ENCODE results near the gene PDE6B.

Gene PDE6B

GRCh38 chr4:712093-712492 is 86.7 kb downstream of the PDE6B start:
- no peaks in the 10 kb centered on the region for H3K9me2 ChIP-seq (replicated peaks; ENCODE audit: insufficient read depth, low read length)
- TF ChIP-seq CTCF (IDR thresholded peaks at IDR 0.05; ENCODE audit: insufficient read depth, low read length, poor library complexity, severe bottlenecking), result no peak
- no peak for TF ChIP-seq EZH2phosphoT487 (conservative IDR thresholded peaks at IDR 0.05; ENCODE audit: low read length)
- H3K27me3 ChIP-seq (ENCODE audit: low read length), result no peaks in the 10 kb centered on the region
- H3K4me3 ChIP-seq (ENCODE audit: insufficient read depth, low read length, poor library complexity, severe bottlenecking), result no peak overlapping the region
- no peak overlapping the region for H2AFZ ChIP-seq (ENCODE audit: low read depth, low read length, severe bottlenecking)
- no peak overlapping the region for H3K4me2 ChIP-seq (ENCODE audit: low read depth, low read length, poor library complexity, severe bottlenecking)
- no peaks in the 10 kb centered on the region for H3K9me3 ChIP-seq (ENCODE audit: insufficient read depth, low read length)
- H3K36me3 ChIP-seq (ENCODE audit: low read length), result no peaks in the 10 kb centered on the region
- H3K27ac ChIP-seq (ENCODE audit: low read depth, low read length), result no peak overlapping the region
- peaks cover 6% of the 10 kb centered on the region; the same call in 1 of the 2 replicates for H3F3A ChIP-seq (ENCODE audit: insufficient read depth)
- no peak overlapping the region for H3K9ac ChIP-seq (ENCODE audit: low read length)
- H4K20me1 ChIP-seq (ENCODE audit: low read depth, low read length), result no peaks in the 10 kb centered on the region; the same call in 1 of the 2 replicates
- H3K79me2 ChIP-seq (ENCODE audit: insufficient read depth, low read length), result peaks cover 76% of the 10 kb centered on the region

- Histone ChIP-seq H4K20me1 (ENCODE audit: low read depth, low read length) (no peaks in the 10 kb centered on the region; the same call in 1 of the 2 replicates), H3K9me2 (replicated peaks; ENCODE audit: insufficient read depth, low read length) (no peaks in the 10 kb centered on the region), H3K4me2 (ENCODE audit: low read depth, low read length, poor library complexity, severe bottlenecking) (no peak overlapping the region), H3K4me3 (ENCODE audit: insufficient read depth, low read length, poor library complexity, severe bottlenecking) (no peak overlapping the region), H3K9me3 (ENCODE audit: insufficient read depth, low read length) (no peaks in the 10 kb centered on the region), H3K9ac (ENCODE audit: low read length) (no peak overlapping the region), H3K27ac (ENCODE audit: low read depth, low read length) (no peak overlapping the region), H3K27me3 (ENCODE audit: low read length) (no peaks in the 10 kb centered on the region), H3F3A (ENCODE audit: insufficient read depth) (peaks cover 6% of the 10 kb centered on the region; the same call in 1 of the 2 replicates), H3K79me2 (ENCODE audit: insufficient read depth, low read length) (peaks cover 73% of the 10 kb centered on the region), H2AFZ (ENCODE audit: low read depth, low read length, severe bottlenecking) (no peak overlapping the region), H3K36me3 (ENCODE audit: low read length) (no peaks in the 10 kb centered on the region)
- no peak for TF ChIP-seq EZH2phosphoT487 (conservative IDR thresholded peaks at IDR 0.05; ENCODE audit: low read length)
Measured at GRCh38 chr4:712916-713632, 87.7 kb downstream of the PDE6B start.

GRCh38 chr4:714087-714486 is 88.7 kb downstream of the PDE6B start:
- TF ChIP-seq CTCF (IDR thresholded peaks at IDR 0.05; ENCODE audit: insufficient read depth, low read length, poor library complexity, severe bottlenecking) (no peak), EZH2phosphoT487 (conservative IDR thresholded peaks at IDR 0.05; ENCODE audit: low read length) (no peak)
- no peak overlapping the region for H2AFZ ChIP-seq (ENCODE audit: low read depth, low read length, severe bottlenecking)
- no peaks in the 10 kb centered on the region for H3K9me3 ChIP-seq (ENCODE audit: insufficient read depth, low read length)
- peaks cover 73% of the 10 kb centered on the region for H3K79me2 ChIP-seq (ENCODE audit: insufficient read depth, low read length)
- H4K20me1 ChIP-seq (ENCODE audit: low read depth, low read length), result no peaks in the 10 kb centered on the region; the same call in 1 of the 2 replicates
- H3K9me2 ChIP-seq (replicated peaks; ENCODE audit: insufficient read depth, low read length), result no peaks in the 10 kb centered on the region
- H3K27ac ChIP-seq (ENCODE audit: low read depth, low read length), result no peak overlapping the region
- H3K9ac ChIP-seq (ENCODE audit: low read length), result no peak overlapping the region
- no peak overlapping the region for H3K4me3 ChIP-seq (ENCODE audit: insufficient read depth, low read length, poor library complexity, severe bottlenecking)
- no peak overlapping the region for H3K4me2 ChIP-seq (ENCODE audit: low read depth, low read length, poor library complexity, severe bottlenecking)
- peaks cover 6% of the 10 kb centered on the region; the same call in 1 of the 2 replicates for H3F3A ChIP-seq (ENCODE audit: insufficient read depth)
- no peaks in the 10 kb centered on the region for H3K27me3 ChIP-seq (ENCODE audit: low read length)
- no peaks in the 10 kb centered on the region for H3K36me3 ChIP-seq (ENCODE audit: low read length)
